ENCODE measurements around the gene KCNJ12.
"Not testable (repeated sequence)": the region's sequence is repeated elsewhere in the genome, so short reads cannot be mapped to it uniquely, and the experiment has no call there.

KCNJ12 gene

GRCh38 chr17:21399474-21400186, 23.5 kb downstream of the KCNJ12 start:
- no peak for TF ChIP-seq CTCF (IDR thresholded peaks at IDR 0.05; ENCODE audit: low read depth, low read length, missing control alignments)
- H3K4me3 ChIP-seq (replicated peaks; ENCODE audit: low read depth, low read length), result no peak overlapping the region
- DNase-seq (ENCODE audit: extremely low read depth, low read depth), result no peak

- not testable (repeated sequence) for DNase-seq (ENCODE audit: extremely low read depth, low read depth); H3K4me3 ChIP-seq (replicated peaks; ENCODE audit: low read depth, low read length)
Measured at GRCh38 chr17:21400187-21400569, 24.0 kb downstream of the KCNJ12 start.

- TF ChIP-seq CTCF (IDR thresholded peaks at IDR 0.05; ENCODE audit: low read depth, low read length, missing control alignments), result no peak
- no peak overlapping the region for H3K4me3 ChIP-seq (replicated peaks; ENCODE audit: low read depth, low read length)
- DNase-seq (ENCODE audit: extremely low read depth, low read depth), result no peak
Measured at GRCh38 chr17:21400816-21401593, 24.8 kb downstream of the KCNJ12 start.

- peak; percentile 56 for DNase-seq (ENCODE audit: extremely low read depth, low read depth)
- not testable (repeated sequence) for H3K4me3 ChIP-seq (replicated peaks; ENCODE audit: low read depth, low read length)
Measured at GRCh38 chr17:21402166-21402571, 26.0 kb downstream of the KCNJ12 start.

- H3K4me3 ChIP-seq (replicated peaks; ENCODE audit: low read depth, low read length); DNase-seq (ENCODE audit: extremely low read depth, low read depth): not testable (repeated sequence)
Measured at GRCh38 chr17:21402926-21403325, 26.8 kb downstream of the KCNJ12 start.

GRCh38 chr17:21404106-21404505, 27.9 kb downstream of the KCNJ12 start:
- DNase-seq (ENCODE audit: extremely low read depth, low read depth); H3K4me3 ChIP-seq (replicated peaks; ENCODE audit: low read depth, low read length): not testable (repeated sequence)

- not testable (repeated sequence) for DNase-seq (ENCODE audit: extremely low read depth, low read depth); H3K4me3 ChIP-seq (replicated peaks; ENCODE audit: low read depth, low read length)
Measured at GRCh38 chr17:21404539-21404938, 28.4 kb downstream of the KCNJ12 start.

GRCh38 chr17:21404956-21405731, 29.0 kb downstream of the KCNJ12 start:
- DNase-seq (ENCODE audit: extremely low read depth, low read depth); H3K4me3 ChIP-seq (replicated peaks; ENCODE audit: low read depth, low read length): not testable (repeated sequence)

GRCh38 chr17:21405904-21406400, 29.8 kb downstream of the KCNJ12 start:
- not testable (repeated sequence) for DNase-seq (ENCODE audit: extremely low read depth, low read depth); H3K4me3 ChIP-seq (replicated peaks; ENCODE audit: low read depth, low read length)

- H3K4me3 ChIP-seq (replicated peaks; ENCODE audit: low read depth, low read length); DNase-seq (ENCODE audit: extremely low read depth, low read depth): not testable (repeated sequence)
Measured at GRCh38 chr17:21406616-21407404, 30.7 kb downstream of the KCNJ12 start.

- not testable (repeated sequence) for DNase-seq (ENCODE audit: extremely low read depth, low read depth); H3K4me3 ChIP-seq (replicated peaks; ENCODE audit: low read depth, low read length)
Measured at GRCh38 chr17:21407752-21408151, 31.6 kb downstream of the KCNJ12 start.

GRCh38 chr17:21408224-21408623, 32.1 kb downstream of the KCNJ12 start:
- not testable (repeated sequence) for DNase-seq (ENCODE audit: extremely low read depth, low read depth); H3K4me3 ChIP-seq (replicated peaks; ENCODE audit: low read depth, low read length)

GRCh38 chr17:21408766-21409300, 32.7 kb downstream of the KCNJ12 start:
- not testable (repeated sequence) for DNase-seq (ENCODE audit: extremely low read depth, low read depth); H3K4me3 ChIP-seq (replicated peaks; ENCODE audit: low read depth, low read length)

GRCh38 chr17:21409388-21409787, 33.2 kb downstream of the KCNJ12 start:
- DNase-seq (ENCODE audit: extremely low read depth, low read depth); H3K4me3 ChIP-seq (replicated peaks; ENCODE audit: low read depth, low read length): not testable (repeated sequence)

- not testable (repeated sequence) for DNase-seq (ENCODE audit: extremely low read depth, low read depth); H3K4me3 ChIP-seq (replicated peaks; ENCODE audit: low read depth, low read length)
Measured at GRCh38 chr17:21409971-21410370, 33.8 kb downstream of the KCNJ12 start.

All from HFF-Myc (cell line).